DMS153 (cell line): ENCODE results near the gene EFNB2.
A peak's percentile ranks its signal among the peaks of the same experiment; 100 is the strongest.

Experiments
- DNase-seq: peaks from one replicate; lab custom pipeline; 2025; lab: John Stamatoyannopoulos, UW

Gene EFNB2

GRCh38 chr13:106449096-106449495 is 86.4 kb downstream of the EFNB2 start:
- no peak for DNase-seq

GRCh38 chr13:106445996-106446395 is 89.5 kb downstream of the EFNB2 start:
- DNase-seq = no peak

- DNase-seq = no peak
These were observed 91.7 kb downstream of the EFNB2 start for GRCh38 chr13:106443607-106444322.

GRCh38 chr13:106440866-106441265 is 94.6 kb downstream of the EFNB2 start:
- peak; percentile 39 for DNase-seq
